Neural progenitor cell (in vitro differentiated cells): ENCODE measurements around the gene MFSD8. TPM values are rescaled to one million over a fixed set of nuclear protein-coding genes. Genes with fewer than 3 reads are reported as not detected.

Experiments
- DNase-seq: peaks from one replicate; pipeline ENCODE4 v3.0.0-alpha.2; 2016; ENCODE audit warnings: low spot score
- H2AFZ ChIP-seq: fragments of 200-600 bp; sonication (generic); replicated peaks from 2 replicates; pipeline ENCODE4 v1.6.1; 2016; ENCODE audit warnings: antibody characterized with exemption
- H3F3A ChIP-seq: fragments of 200-600 bp; sonication (generic); 2 replicates; pipeline ENCODE4 v1.6.1; 2016; ENCODE audit warnings: antibody characterized with exemption, low read depth
- H3K27ac ChIP-seq: fragments of 200-600 bp; sonication (generic); 2 replicates; pipeline ENCODE4 v1.5.1; 2016; ENCODE audit warnings: mild to moderate bottlenecking
- H3K27me3 ChIP-seq: fragments of 200-600 bp; sonication (generic); 2 replicates; pipeline ENCODE4 v1.6.1; 2016; ENCODE audit warnings: mild to moderate bottlenecking, moderate library complexity
- H3K36me3 ChIP-seq: fragments of 200-600 bp; sonication (generic); 2 replicates; pipeline ENCODE4 v1.5.1; 2016
- H3K4me1 ChIP-seq: fragments of 200-600 bp; sonication (generic); 2 replicates; pipeline ENCODE4 v1.6.1; 2016; ENCODE audit warnings: mixed run types
- H3K4me2 ChIP-seq: fragments of 200-600 bp; sonication (generic); 2 replicates; pipeline ENCODE4 v1.6.1; 2016
- H3K4me3 ChIP-seq: fragments of 200-600 bp; sonication (generic); 2 replicates; pipeline ENCODE4 v1.5.1; 2016
- H3K79me2 ChIP-seq: fragments of 200-600 bp; sonication (generic); 2 replicates; pipeline ENCODE4 v1.6.1; 2016; ENCODE audit warnings: low read depth
- H3K9ac ChIP-seq: fragments of 200-600 bp; sonication (generic); 2 replicates; pipeline ENCODE4 v1.6.1; 2016
- H3K9me3 ChIP-seq: fragments of 200-600 bp; sonication (generic); 2 replicates; pipeline ENCODE4 v1.5.1; 2016; ENCODE audit warnings: low read depth
- H4K20me1 ChIP-seq: fragments of 200-600 bp; sonication (generic); 2 replicates; pipeline ENCODE4 v1.6.1; 2016; ENCODE audit warnings: low read depth
- H3K27ac Mint-ChIP-seq: 3 replicates; pipeline ENCODE4 v1.8.0; 2021; ENCODE audit warnings: mixed read lengths
- H3K27me3 Mint-ChIP-seq: 2 replicates; pipeline ENCODE4 v1.8.0; 2022; ENCODE audit warnings: low read depth, mild to moderate bottlenecking, inconsistent platforms, moderate library complexity, mixed read lengths; ENCODE audit not compliant: insufficient read depth
- H3K36me3 Mint-ChIP-seq: 3 replicates; pipeline ENCODE4 v1.8.0; 2021; ENCODE audit warnings: mixed read lengths
- H3K4me1 Mint-ChIP-seq: 3 replicates; pipeline ENCODE4 v1.8.0; 2021; ENCODE audit warnings: mixed read lengths
- H3K4me3 Mint-ChIP-seq: 3 replicates; pipeline ENCODE4 v1.8.0; 2021; ENCODE audit warnings: mild to moderate bottlenecking, moderate library complexity, mixed read lengths
- H3K9me3 Mint-ChIP-seq: 3 replicates; pipeline ENCODE4 v1.8.0; 2020; ENCODE audit warnings: mixed read lengths
- CTCF ChIP-seq: fragments of 200-600 bp; sonication (generic); IDR thresholded peaks from 2 replicates; pipeline ENCODE4 v1.5.1; 2017; ENCODE audit warnings: antibody characterized with exemption, mild to moderate bottlenecking
- EZH2 ChIP-seq: fragments of 200-600 bp; sonication (generic); IDR thresholded peaks from 2 replicates; pipeline ENCODE4 v1.6.1; 2017; ENCODE audit warnings: antibody characterized with exemption, mild to moderate bottlenecking, moderate library complexity
- EZH2phosphoT487 ChIP-seq: fragments of 200-600 bp; sonication (generic); IDR thresholded peaks from 2 replicates; pipeline ENCODE4 v1.6.1; 2017; ENCODE audit warnings: antibody characterized with exemption
- total RNA-seq: library from RNA; depleted of rRNA; stranded (reverse); fragments of >200 nt; gene quantifications from 2 replicates; pipeline ENCODE4 v1.2.3, GENCODE V29; 2015; ENCODE audit warnings: low replicate concordance

MFSD8 gene
- total RNA-seq, 1 donor from 2014 or later: 46.7 TPM

- no peak overlapping the region for H3K27ac ChIP-seq
- no peaks in the 10 kb centered on the region for H3K4me1 ChIP-seq
- Mint-ChIP-seq H3K36me3 (peaks cover 4% of the 10 kb centered on the region), H3K27ac (no peak overlapping the region), H3K4me1 (no peaks in the 10 kb centered on the region), H3K27me3 (peaks cover 3% of the 10 kb centered on the region), H3K9me3 (no peaks in the 10 kb centered on the region), H3K4me3 (no peak overlapping the region)
- no peaks in the 10 kb centered on the region for H4K20me1 ChIP-seq
- H3K4me2 ChIP-seq: no peak overlapping the region
- H3K4me3 ChIP-seq: no peak overlapping the region
- no peaks in the 10 kb centered on the region for H3K27me3 ChIP-seq
- no peak overlapping the region for H3K9ac ChIP-seq
- H2AFZ ChIP-seq: no peak overlapping the region
- H3K79me2 ChIP-seq: no peaks in the 10 kb centered on the region
- no peaks in the 10 kb centered on the region for H3F3A ChIP-seq
- H3K36me3 ChIP-seq: peaks cover 10% of the 10 kb centered on the region
- no peak for DNase-seq
- H3K9me3 ChIP-seq: no peaks in the 10 kb centered on the region
- TF ChIP-seq CTCF: no peak
- TF ChIP-seq EZH2: no peak
- no peak for TF ChIP-seq EZH2phosphoT487
These were observed 23.7 kb upstream of the MFSD8 start for GRCh38 chr4:127988638-127989037.

GRCh38 chr4:127985989-127986388 lies 21.0 kb upstream of the MFSD8 start:
- H3K79me2 ChIP-seq: no peaks in the 10 kb centered on the region
- Mint-ChIP-seq H3K27me3 (peaks cover 3% of the 10 kb centered on the region), H3K36me3 (peaks cover 4% of the 10 kb centered on the region), H3K9me3 (no peaks in the 10 kb centered on the region), H3K27ac (no peak overlapping the region), H3K4me1 (no peaks in the 10 kb centered on the region), H3K4me3 (no peak overlapping the region)
- H3K4me1 ChIP-seq: no peaks in the 10 kb centered on the region
- H3K36me3 ChIP-seq: peaks cover 15% of the 10 kb centered on the region
- H3K9me3 ChIP-seq: no peaks in the 10 kb centered on the region
- H4K20me1 ChIP-seq: no peaks in the 10 kb centered on the region
- H3F3A ChIP-seq: no peaks in the 10 kb centered on the region
- H3K27ac ChIP-seq: no peak overlapping the region
- DNase-seq: no peak
- no peak overlapping the region for H3K4me2 ChIP-seq
- TF ChIP-seq CTCF: no peak
- no peak for TF ChIP-seq EZH2
- TF ChIP-seq EZH2phosphoT487: no peak
- H3K9ac ChIP-seq: no peak overlapping the region
- no peaks in the 10 kb centered on the region for H3K27me3 ChIP-seq
- no peak overlapping the region for H3K4me3 ChIP-seq
- H2AFZ ChIP-seq: no peak overlapping the region

- H3K27me3 Mint-ChIP-seq: no peaks in the 10 kb centered on the region
- no peaks in the 10 kb centered on the region for H3F3A ChIP-seq
- no peaks in the 10 kb centered on the region for H3K27me3 ChIP-seq
These were observed 17.5 kb upstream of the MFSD8 start for GRCh38 chr4:127982445-127982844.

More at GRCh38 chr4:127982445-127982844, 17.5 kb upstream of the MFSD8 start:
- H3K4me1 Mint-ChIP-seq: no peaks in the 10 kb centered on the region
- H3K4me1 ChIP-seq: no peaks in the 10 kb centered on the region
- no peak overlapping the region for H3K27ac ChIP-seq
- peaks cover 9% of the 10 kb centered on the region for H3K36me3 Mint-ChIP-seq
- no peak overlapping the region for H3K4me3 ChIP-seq
- no peaks in the 10 kb centered on the region for H3K9me3 ChIP-seq
- TF ChIP-seq EZH2 (no peak), EZH2phosphoT487 (no peak), CTCF (no peak)
- H3K9me3 Mint-ChIP-seq: peaks cover 6% of the 10 kb centered on the region
- H3K4me2 ChIP-seq: no peak overlapping the region
- no peak for DNase-seq
- no peak overlapping the region for H3K27ac Mint-ChIP-seq
- H4K20me1 ChIP-seq: no peaks in the 10 kb centered on the region
- H3K9ac ChIP-seq: no peak overlapping the region
- H3K79me2 ChIP-seq: no peaks in the 10 kb centered on the region
- no peak overlapping the region for H2AFZ ChIP-seq
- peaks cover 15% of the 10 kb centered on the region for H3K36me3 ChIP-seq
- H3K4me3 Mint-ChIP-seq: no peak overlapping the region
